Activated effector memory CD4-positive, alpha-beta T cell treated with anti-CD3 and anti-CD28 coated beads, Interleukin-2, amount 50 U/mL, for 16 hours (primary cell): ENCODE measurements around the gene FLACC1.
"Not testable (repeated sequence)": the region's sequence is repeated elsewhere in the genome, so short reads cannot be mapped to it uniquely, and the experiment has no call there.

ENCODE experiments used
- DNase-seq: peaks from one replicate; pipeline ENCODE4 v3.0.0-alpha.2; 2020

FLACC1 gene

GRCh38 chr2:201347138-201347537 is 10.0 kb downstream of the FLACC1 start:
- DNase-seq: no peak

DNA sequence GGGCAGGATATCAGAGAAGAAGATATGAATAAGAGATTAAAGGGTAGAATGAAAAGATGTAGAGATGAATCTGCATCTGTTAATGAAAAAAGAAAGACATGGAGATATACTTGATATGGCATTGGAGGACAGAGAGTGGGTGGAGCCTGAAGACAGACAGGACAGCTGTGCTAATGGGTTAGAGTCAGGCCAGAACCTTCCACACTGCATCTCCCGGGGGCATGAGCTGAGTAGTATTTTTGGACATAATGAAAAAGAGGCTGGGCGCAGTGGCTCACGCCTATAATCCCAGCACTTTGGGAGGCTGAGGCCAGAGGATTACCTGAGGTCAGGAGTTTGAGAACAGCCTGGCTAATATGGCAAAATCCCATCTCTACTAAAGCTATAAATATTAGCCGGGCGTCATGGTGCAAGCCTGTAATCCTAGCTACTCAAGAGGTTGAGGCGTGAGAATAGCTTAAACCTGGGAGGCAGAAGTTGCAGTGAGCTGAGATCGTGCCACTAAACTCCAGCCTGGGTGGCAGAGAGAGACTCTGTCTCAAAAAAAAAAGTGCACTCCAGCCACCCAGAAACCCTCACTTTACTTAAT is 11.4 kb downstream of the FLACC1 start:
- DNase-seq: no peak

DNA sequence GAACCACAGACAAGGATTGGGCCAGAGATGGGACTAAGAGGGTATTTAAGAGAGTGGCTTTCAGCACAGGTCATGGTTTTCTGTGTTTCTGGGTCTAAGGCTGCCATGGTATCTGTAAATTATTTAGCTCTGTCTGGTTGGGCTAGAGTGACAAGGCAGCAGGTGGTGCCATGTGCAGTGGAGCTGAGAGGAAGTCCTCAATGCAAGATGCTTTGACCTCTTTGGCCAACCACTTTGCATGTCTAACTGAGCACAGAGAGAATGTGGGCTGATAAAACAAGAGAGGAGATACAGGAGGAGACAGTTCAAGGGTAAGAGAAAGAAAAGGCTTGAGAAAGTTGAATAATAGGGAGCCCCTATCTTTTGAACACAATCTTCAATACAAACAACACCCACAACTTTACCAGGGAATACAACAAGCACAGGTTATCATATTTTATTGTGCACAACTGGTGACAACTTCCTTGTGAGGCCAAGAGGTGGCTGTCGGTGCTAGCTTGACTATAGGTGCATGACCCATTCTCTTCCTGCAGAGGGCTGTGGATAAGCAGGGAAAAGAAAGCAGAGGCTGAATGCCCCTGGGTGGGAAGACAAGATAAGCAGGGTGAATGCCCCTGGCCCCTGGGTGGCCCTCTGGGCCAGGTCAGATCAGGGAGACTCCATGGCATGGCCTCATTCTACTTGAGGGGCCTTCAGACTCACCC is 12.3 kb downstream of the FLACC1 start:
- DNase-seq: no peak

GRCh38 chr2:201343559-201343958 is 13.6 kb downstream of the FLACC1 start:
- DNase-seq: no peak

GRCh38 chr2:201342923-201343322 is 14.2 kb downstream of the FLACC1 start:
- no peak for DNase-seq

- no peak for DNase-seq
Observed at GRCh38 chr2:201329409-201329808, 27.7 kb downstream of the FLACC1 start.

DNA sequence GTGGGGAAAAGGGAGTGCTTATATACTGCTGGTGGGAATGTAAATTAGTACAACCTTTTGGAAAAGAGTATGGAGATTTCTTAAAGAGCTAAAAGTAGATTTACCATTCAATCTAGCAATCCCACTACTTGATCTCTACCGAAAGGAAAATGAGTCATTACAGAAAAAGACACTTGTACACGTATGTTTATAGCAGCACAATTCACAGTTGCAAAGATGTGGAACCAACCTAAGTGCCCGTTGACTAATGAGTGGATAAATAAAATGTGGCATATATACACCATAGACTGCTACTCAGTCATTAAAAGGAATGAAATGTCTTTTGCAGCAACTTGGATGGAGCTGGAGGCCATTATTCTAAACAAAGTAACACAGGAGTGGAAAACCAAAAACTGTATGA is 29.5 kb downstream of the FLACC1 start:
- no peak for DNase-seq

DNA sequence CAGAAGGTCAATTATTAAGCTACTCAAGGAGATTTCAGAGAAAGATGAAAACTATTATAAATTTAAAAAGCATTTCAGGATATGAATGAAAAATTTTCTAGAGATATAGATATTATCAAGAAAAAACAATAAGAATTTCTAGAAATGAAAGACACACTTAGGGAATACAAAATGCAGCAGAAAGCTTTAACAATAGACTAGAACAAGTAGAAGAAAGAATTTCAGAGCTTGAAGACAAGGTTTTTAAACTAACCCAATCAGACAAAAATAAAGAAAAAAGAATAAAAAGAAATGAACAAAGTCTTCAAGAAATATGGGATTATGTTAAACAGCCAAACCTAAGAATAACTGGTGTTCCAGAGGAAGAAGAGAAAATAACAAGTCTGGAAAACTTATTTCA is 34.4 kb downstream of the FLACC1 start:
- DNase-seq: no peak

DNA sequence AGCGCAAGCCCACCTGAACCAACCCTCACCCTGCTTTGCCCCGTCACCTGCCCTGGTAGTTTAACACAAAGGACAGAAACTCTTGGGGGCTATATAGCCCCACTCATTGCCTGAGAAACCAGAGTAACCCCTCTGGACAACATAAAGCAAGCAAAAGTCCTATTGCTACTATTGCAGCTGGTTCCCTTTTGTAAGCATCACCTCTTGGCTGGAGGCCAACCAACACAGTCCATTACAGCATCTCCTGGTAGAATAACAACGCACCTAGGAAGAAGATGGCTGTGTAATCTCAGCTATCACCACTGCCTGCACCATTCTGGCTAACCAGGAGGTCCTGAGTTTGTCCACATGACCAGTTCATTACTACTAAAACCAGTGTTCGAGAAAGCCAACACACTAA is 36.4 kb downstream of the FLACC1 start:
- DNase-seq: no peak

DNA sequence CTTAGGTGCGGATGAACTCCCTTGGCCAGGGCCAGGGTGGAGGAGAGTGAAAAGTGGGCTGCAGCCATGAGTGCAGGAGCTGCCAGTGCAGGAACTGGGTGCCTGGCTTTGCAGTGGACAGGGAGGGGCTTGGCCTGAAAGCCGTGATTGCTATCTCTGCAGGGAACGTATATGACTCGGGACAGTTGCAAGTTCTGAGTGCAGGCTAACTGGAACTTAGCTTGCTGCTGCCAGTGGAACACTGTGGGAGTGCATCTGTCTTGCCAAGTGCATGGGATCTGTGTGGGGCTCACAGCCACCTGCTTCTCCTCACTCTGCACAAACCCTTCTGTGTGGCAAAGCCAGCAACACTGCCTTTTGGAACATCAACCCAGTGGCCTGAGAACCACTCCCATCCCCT is 36.9 kb downstream of the FLACC1 start:
- DNase-seq: no peak

GRCh38 chr2:201319511-201319910 is 37.6 kb downstream of the FLACC1 start:
- no peak for DNase-seq

DNA sequence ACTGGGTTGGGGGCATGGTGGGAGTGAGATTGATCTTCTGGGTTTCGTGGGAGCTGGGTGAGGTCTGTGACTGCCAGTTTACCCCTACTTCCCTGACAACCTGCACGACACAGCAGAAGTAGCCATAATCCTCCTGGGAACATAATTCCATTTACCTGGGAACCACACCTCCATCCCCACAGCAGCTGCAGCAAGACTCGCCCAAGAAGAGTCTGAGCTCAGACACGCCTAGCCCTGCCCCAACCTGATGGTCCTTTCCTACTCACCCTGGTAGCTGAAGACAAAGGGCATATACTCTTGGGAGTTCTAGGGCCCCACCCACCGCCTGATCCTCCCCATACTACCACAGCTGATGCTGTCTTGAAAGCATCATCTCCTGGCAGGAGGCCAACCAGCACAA is 43.8 kb downstream of the FLACC1 start:
- no peak for DNase-seq

GRCh38 chr2:201308914-201309313 is 48.2 kb downstream of the FLACC1 start:
- no peak for DNase-seq

DNA sequence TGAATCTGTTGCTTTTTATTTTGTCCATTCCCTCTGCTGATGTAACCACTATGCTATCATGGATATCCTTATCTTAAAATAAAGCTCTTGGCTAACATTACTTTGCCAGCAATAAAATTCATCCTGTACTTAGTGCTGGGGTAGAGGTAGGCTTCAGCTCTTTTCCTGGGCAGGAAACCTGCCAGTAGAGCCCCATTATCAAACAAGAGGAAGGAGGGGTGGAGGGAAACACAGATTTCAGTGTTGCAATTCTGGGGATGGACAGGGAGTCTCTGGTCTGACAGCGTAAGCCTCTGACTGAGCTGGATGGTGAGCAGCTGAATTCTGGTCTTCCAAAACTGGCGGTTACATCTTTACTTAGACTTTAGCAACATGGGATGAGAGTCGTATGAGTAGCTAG is 49.3 kb downstream of the FLACC1 start:
- DNase-seq: no peak

DNA sequence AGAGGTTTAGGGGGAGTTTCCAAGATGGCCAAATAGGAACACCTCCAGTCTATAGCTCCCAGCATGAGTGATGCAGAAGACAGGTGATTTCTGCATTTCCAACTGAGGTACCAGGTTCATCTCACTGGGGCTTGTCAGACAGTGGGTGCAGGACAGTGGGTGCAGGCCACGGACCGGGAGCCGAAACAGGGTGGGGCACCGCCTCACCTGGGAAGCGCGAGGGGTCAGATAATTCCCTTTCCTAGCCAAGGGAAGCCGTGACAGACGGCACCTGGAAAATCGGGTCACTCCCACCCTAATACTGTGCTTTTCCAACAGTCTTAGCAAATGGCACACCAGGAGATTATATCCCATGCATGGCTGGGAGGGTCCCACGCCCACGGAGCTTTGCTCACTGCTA is 57.2 kb downstream of the FLACC1 start:
- DNase-seq: not testable (repeated sequence)

GRCh38 chr2:201298462-201299052 is 58.6 kb downstream of the FLACC1 start:
- no peak for DNase-seq

GRCh38 chr2:201290457-201291148 is 66.5 kb downstream of the FLACC1 start:
- not testable (repeated sequence) for DNase-seq

- DNase-seq: no peak
Observed at GRCh38 chr2:201285499-201285898, 71.6 kb downstream of the FLACC1 start.

DNA sequence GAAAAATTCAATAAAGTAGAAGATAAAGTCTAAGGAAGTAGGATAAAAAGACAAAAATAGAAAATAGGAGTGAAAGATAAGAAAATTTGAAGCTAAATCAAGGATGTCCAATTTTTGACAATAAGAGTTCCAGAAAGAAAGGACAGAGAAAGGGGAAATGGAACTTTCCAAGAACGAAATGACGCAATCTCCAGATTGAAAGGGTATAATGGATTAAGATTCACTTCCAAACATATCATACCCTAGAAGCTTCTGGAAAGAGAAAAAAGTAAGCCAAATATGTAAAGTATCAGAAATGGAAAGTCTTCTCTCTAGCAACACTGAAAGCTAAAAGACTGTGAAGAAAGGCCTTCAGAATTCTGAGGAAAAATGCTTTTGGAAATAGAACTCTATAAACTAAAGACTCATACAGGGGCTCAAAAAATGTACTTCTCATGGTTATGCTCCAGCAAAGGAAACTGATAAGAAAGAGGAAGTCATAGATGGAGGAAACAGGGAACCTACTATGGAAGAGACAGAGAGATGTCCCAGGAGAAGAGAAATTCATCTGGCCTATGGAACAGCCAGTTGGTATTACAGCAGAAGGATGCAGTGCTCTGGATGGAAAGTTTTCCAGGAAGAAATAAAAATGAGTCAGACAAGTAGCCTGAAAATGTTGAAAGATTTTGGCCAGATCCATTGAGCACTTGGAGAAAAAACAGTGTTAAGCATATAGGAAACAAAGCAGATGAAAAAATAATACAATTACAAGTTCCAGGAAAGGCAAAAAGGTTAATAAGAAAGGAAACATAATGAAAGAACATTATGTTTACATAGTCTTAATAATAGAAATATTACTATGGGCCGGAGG is 76.7 kb downstream of the FLACC1 start:
- no peak for DNase-seq

DNA sequence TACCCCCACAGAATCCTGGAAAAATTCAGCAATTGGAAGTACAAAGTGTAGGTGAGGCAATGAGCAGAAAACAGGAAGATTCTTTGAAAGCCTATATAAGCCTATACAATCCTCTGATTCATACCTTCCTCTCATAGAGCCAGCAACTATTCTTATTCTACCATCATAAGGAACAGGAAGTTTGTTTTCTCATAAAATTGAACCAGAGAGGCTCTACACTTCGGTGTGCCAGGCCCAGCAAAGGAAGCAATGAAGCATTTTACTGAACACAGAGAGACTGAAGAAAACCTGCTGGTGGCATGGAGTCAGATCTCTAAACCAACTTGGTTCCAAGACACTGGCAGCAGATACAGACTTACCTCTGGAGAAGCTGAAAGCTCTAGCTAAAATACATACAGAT is 78.1 kb downstream of the FLACC1 start:
- DNase-seq: no peak

DNA sequence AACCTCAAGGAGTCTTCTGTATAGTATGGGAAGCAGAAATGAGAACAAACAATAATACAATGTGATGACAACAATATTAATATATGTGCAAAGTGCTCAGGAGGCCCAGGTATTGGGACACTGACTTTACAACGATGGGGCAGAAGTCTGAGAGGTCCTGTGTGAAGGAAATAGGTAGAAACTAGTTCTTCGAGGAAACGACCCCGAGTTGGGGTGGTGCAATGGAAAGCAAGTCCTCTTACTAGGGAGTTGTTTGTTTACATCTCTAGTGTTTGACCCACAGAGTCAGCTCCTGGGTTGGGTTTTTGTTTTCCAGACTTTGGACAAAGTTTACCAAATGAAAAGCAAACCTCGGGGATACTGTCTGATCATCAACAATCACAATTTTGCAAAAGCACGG is 80.6 kb downstream of the FLACC1 start:
- DNase-seq: no peak

DNA sequence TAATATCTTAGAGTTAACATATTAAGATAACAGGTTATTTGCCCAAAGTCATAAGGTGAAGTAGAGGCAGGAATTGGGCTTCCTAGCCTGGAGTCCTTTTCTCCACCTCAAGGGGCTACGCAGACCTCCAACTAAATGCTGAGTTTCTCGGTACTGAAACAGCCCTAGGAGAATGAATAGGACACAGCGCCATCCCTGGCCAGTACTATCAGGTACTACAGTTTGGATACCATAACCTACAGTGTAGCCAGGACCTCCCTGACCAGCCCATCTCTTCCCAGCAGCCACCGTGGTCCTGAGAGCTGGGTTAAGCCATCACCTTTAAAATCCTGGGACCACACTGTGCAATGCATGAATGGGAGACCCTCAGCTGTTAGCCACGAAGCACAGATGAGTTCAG is 81.2 kb downstream of the FLACC1 start:
- no peak for DNase-seq

GRCh38 chr2:201275069-201275468 is 82.1 kb downstream of the FLACC1 start:
- no peak for DNase-seq
